MCF 10A (cell line): ENCODE measurements around the gene CRYBB1. TPM values are rescaled to one million over a fixed set of nuclear protein-coding genes. Genes with fewer than 3 reads are reported as not detected.
A peak's percentile ranks its signal among the peaks of the same experiment; 100 is the strongest.

Source experiments
- BruUV-seq: library from RNA; stranded (reverse); fragments of 400-500 nt; replicated peaks from 2 replicates; lab custom pipeline; 2021; lab: Mats Ljungman, UMichigan
- CTCF ChIA-PET: fragments of 300-600 bp; sonication (Branson Sonifier 250); formaldehyde crosslinking; extraction: SDS; loops from one replicate; lab custom pipeline; 2021; ENCODE audit warnings: antibody characterized with exemption, inconsistent platforms; lab: Yijun Ruan, JAX
- POLR2A ChIA-PET: fragments of 300-600, 350-650 bp; sonication (Branson Sonifier 250); formaldehyde crosslinking; extraction: SDS; loops from one replicate; lab custom pipeline; 2020; ENCODE audit warnings: antibody characterized with exemption, inconsistent platforms; lab: Yijun Ruan, JAX
- DNase-seq: peaks from one replicate; pipeline ENCODE4 v3.0.0-alpha.2; 2018; ENCODE audit not compliant: unreplicated experiment
- H3K27ac Mint-ChIP-seq: one replicate; pipeline ENCODE4 v1.8.0; 2022; ENCODE audit warnings: mild to moderate bottlenecking, low read depth, mixed read lengths; ENCODE audit not compliant: unreplicated experiment
- H3K27me3 Mint-ChIP-seq: one replicate; pipeline ENCODE4 v1.8.0; 2022; ENCODE audit warnings: mixed read lengths; ENCODE audit not compliant: insufficient read depth, unreplicated experiment
- H3K36me3 Mint-ChIP-seq: one replicate; pipeline ENCODE4 v1.8.0; 2022; ENCODE audit warnings: mild to moderate bottlenecking, moderate library complexity, mixed read lengths; ENCODE audit not compliant: insufficient read depth, unreplicated experiment
- H3K4me1 Mint-ChIP-seq: one replicate; pipeline ENCODE4 v1.8.0; 2022; ENCODE audit warnings: mixed read lengths; ENCODE audit not compliant: insufficient read depth, unreplicated experiment
- H3K4me3 Mint-ChIP-seq: one replicate; pipeline ENCODE4 v1.8.0; 2022; ENCODE audit warnings: mild to moderate bottlenecking, moderate library complexity, mixed read lengths; ENCODE audit not compliant: unreplicated experiment
- H3K9me3 Mint-ChIP-seq: one replicate; pipeline ENCODE4 v1.8.0; 2022; ENCODE audit warnings: mixed read lengths; ENCODE audit not compliant: unreplicated experiment
- intact Hi-C: fragments of 100-400 bp; cut with micrococcal nuclease; formaldehyde crosslinking; loops from 2 replicates; pipeline ENCODE4 v1.14.1; 2022
- total RNA-seq: library from RNA; stranded (reverse); gene quantifications from 2 replicates; pipeline ENCODE4 v1.2.3, GENCODE V29; 2022
- TF ChIP-seq, protein P1 (sequence below): fragments of 200-600 bp; IDR thresholded peaks from one replicate; pipeline ENCODE4 v1.8.0; 2022; ENCODE audit warnings: antibody characterized with exemption, mild to moderate bottlenecking; ENCODE audit not compliant: unreplicated experiment

The CRYBB1 gene
- total RNA-seq, 1 experiment from 2014 or later: not detected

DNA sequence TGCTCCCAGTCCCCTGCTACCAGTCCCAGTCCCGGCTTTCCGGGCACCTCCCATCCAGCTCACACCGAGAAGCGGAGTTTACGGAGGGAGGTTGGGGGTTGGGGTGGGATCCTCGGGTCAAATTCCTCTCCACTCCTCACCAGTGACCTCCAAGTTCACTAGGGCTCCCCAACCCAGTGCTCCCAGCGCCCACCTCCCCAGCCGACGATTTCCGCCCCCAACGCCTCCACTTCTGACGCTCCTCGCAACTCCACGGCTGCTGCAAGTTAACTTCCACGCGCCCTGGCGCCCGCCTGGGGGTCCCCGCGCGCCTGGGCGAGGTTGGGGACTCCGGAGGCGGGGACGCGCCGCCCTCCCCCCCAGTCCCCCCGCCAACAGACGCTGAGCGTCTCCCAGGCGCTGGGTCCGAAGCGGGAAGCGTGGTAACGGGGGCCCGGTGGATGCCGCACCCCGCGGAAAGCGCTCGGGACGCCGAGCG is 28.4 kb downstream of the CRYBB1 start:
- Mint-ChIP-seq H3K9me3 (no peaks in the 10 kb centered on the region), H3K4me3 (peak overlapping the region; percentile 79), H3K36me3 (no peaks in the 10 kb centered on the region), H3K27ac (no peak overlapping the region), H3K4me1 (peaks cover 18% of the 10 kb centered on the region), H3K27me3 (no peaks in the 10 kb centered on the region)
- TF ChIP-seq, protein P1, sequence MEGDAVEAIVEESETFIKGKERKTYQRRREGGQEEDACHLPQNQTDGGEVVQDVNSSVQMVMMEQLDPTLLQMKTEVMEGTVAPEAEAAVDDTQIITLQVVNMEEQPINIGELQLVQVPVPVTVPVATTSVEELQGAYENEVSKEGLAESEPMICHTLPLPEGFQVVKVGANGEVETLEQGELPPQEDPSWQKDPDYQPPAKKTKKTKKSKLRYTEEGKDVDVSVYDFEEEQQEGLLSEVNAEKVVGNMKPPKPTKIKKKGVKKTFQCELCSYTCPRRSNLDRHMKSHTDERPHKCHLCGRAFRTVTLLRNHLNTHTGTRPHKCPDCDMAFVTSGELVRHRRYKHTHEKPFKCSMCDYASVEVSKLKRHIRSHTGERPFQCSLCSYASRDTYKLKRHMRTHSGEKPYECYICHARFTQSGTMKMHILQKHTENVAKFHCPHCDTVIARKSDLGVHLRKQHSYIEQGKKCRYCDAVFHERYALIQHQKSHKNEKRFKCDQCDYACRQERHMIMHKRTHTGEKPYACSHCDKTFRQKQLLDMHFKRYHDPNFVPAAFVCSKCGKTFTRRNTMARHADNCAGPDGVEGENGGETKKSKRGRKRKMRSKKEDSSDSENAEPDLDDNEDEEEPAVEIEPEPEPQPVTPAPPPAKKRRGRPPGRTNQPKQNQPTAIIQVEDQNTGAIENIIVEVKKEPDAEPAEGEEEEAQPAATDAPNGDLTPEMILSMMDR: no peak
- BruUV-seq: no TSS peak
- intact Hi-C loops: no loop called here
- no peak for DNase-seq
- ChIA-PET POLR2A (interaction anchor here (0.6 to 2.3 kb wide), 6 partner anchors 8 to 105 kb away, joined by 3 to 6 read pairs (median 3); partner anchors contain the start of gene TFIP11), CTCF (interaction anchor here (0.6 to 1.6 kb wide), 2 partner anchors 9 to 86 kb away, joined by 3 to 4 read pairs; no protein-coding TSS in a partner anchor)

DNA sequence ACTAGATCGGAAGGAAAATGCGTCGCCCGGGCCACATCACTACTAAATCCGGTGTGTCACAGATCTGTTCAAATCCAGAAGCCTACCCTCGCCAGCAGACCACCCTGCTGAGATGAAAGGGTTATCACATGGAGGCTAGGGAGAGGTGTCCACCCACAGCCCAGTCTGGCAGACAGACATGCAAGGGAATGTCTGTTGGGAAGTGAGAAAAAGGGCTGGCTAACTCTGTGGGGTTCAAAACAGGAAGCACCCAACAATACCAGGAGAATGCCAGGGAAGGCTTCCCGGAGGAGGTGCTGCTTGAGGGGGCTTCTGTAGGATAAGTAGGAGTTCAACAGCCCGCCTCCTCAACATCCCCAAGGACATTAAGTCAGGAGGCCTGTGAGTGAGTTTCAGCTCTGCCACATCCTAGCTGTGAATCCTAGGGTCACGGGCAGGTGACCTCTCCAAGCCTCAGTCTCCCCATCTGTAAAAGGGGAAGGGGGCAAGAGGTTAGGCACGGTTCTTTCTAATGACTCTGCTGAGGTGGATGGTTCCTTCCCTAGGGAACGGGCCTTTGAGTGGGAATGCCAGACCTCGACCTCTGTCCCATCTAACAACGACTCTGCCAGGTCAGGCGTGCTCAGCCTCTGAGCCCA is 29.0 kb downstream of the CRYBB1 start:
- no peak for DNase-seq
- no TSS peak for BruUV-seq
- Mint-ChIP-seq H3K4me1 (peaks cover 23% of the 10 kb centered on the region), H3K27me3 (no peaks in the 10 kb centered on the region), H3K9me3 (no peaks in the 10 kb centered on the region), H3K4me3 (peak overlapping the region; percentile 79), H3K27ac (no peak overlapping the region), H3K36me3 (no peaks in the 10 kb centered on the region)
- intact Hi-C loops: no loop called here
- POLR2A ChIA-PET: interaction anchor here (0.6 to 2.3 kb wide), 3 partner anchors 23 to 90 kb away, joined by 3 to 6 read pairs (median 4); partner anchors contain the start of gene TFIP11
- CTCF ChIA-PET: no interaction called here
- TF ChIP-seq, protein P1: no peak

DNA sequence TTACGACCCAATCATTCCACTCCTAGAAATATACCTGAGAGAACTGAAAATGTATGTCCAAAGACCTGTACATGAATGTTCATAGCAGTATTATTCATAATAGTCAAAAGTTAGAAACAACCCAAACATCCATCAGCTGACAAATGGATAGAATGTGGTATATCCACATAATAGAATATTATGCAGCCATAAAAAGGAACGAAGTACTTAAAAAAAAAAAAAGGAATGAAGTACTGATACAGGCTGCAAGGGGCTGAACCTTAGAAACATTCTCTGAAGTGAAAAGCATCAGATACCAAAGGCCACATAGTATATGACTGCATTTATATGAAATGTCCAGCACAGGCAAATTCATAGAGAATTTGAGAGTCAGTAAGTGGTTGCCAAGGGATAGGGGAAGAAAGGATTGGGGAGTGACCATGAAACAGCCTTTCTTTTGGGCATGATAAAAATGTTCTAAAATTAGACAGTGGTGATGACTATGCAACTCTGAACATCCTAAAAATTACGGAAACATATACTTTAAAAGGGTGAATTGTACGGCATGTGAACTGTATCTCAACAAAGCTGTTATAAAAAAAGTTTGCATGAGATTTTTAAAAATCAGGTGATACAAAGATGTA is 29.7 kb downstream of the CRYBB1 start:
- TF ChIP-seq, protein P1: no peak
- ChIA-PET POLR2A (interaction anchor here (1.0 kb wide), 1 partner anchor 22 kb away, joined by 4 read pairs; no protein-coding TSS in a partner anchor), CTCF (no interaction called here)
- Mint-ChIP-seq H3K27me3 (no peaks in the 10 kb centered on the region), H3K4me1 (peaks cover 24% of the 10 kb centered on the region), H3K36me3 (no peaks in the 10 kb centered on the region), H3K9me3 (no peaks in the 10 kb centered on the region), H3K27ac (no peak overlapping the region), H3K4me3 (peak overlapping the region; percentile 79)
- intact Hi-C loops: no loop called here
- TSS peak; percentile 42 for BruUV-seq
- no peak for DNase-seq

DNA sequence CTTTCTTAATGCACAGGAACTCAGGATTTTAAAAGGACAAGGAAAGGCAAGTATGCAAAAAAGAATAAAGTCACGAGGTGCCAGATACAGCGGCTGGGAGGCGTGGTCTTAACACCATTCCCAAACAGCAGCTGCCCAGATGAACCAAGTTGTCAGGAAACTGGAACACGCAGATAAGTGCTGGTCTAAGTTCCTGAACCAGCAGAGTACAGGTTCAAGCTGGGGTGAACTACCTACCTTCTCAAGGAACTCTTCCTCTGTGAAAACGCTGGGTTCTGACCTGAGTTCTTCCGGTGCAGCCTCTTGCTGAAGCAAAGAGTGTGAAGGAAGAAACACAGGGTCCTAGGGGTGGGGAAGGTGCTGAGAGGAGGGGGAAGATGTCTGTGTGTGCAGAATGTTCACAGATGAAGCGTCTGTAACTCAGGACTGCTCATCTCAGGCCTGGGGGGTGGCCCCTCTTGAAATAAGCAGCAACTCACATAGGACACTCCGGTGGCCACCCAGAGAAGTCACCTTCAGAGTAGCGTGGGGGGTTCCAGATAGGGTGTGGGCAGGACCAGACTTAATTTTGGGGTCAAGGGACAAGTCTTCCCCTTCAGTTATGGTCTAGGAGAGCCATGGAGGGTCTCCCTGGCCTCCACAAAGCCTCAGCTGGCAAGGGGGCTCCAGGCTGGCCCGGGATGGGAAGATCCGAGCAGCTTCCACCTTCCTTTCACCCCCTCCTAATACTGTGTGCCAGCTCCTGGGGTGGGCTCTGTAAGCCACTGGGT is 31.1 kb downstream of the CRYBB1 start:
- intact Hi-C loops: no loop called here
- Mint-ChIP-seq H3K4me3 (no peak overlapping the region), H3K27ac (no peak overlapping the region), H3K36me3 (no peaks in the 10 kb centered on the region), H3K4me1 (peaks cover 18% of the 10 kb centered on the region), H3K27me3 (no peaks in the 10 kb centered on the region), H3K9me3 (no peaks in the 10 kb centered on the region)
- TF ChIP-seq, protein P1: no peak
- ChIA-PET POLR2A (no interaction called here), CTCF (interaction anchor here (1.0 kb wide), 1 partner anchor 84 kb away, joined by 4 read pairs; no protein-coding TSS in a partner anchor)
- BruUV-seq: no TSS peak
- no peak for DNase-seq
